ENCODE results near the gene GIT1.
A peak's percentile ranks its signal among the peaks of the same experiment; 100 is the strongest.

DNA sequence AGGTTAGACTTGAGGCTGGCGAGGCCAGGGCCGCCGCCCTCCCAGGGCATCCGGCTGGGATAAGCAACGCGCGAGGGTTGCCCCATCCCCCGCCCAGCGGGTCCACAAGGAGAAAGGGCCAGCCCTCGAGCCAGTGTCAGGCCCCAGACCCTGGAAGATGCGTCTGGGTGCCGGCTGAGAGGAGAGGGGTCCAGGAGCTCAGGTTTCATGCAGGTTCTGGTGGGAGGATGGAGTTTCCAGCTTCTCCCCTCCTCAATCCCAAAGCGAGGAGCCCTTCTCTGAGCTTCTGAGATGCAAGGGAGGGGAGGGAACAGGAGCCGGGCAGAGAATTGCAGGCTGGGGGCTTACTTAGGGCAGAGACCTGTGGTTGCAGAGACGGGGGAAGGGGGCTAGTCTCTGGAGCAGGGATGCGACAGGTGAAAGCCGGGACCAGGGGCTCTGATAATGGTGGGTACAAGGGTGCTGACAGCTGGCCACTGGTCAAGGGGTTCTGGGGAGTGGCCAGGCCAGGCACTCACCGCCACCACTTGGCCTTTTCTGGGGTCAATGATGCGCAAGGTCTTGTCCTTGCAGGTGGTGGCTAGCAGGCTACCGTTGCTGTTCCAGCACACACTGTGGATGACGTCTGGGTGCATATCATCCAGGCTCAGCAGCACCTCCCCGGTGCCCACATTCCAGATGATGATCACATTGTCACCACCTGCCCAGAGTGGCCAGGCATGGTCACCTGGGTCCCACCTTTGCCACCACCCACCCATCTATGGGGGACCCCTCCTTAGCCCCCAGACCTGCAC is 29.0 kb upstream of the GIT1 start:
- no peak for TF ChIP-seq EZH2phosphoT487 (IDR thresholded peaks at IDR 0.05; ENCODE audit: low read depth, severe bottlenecking, unreplicated experiment)
- TF ChIP-seq, protein P1, sequence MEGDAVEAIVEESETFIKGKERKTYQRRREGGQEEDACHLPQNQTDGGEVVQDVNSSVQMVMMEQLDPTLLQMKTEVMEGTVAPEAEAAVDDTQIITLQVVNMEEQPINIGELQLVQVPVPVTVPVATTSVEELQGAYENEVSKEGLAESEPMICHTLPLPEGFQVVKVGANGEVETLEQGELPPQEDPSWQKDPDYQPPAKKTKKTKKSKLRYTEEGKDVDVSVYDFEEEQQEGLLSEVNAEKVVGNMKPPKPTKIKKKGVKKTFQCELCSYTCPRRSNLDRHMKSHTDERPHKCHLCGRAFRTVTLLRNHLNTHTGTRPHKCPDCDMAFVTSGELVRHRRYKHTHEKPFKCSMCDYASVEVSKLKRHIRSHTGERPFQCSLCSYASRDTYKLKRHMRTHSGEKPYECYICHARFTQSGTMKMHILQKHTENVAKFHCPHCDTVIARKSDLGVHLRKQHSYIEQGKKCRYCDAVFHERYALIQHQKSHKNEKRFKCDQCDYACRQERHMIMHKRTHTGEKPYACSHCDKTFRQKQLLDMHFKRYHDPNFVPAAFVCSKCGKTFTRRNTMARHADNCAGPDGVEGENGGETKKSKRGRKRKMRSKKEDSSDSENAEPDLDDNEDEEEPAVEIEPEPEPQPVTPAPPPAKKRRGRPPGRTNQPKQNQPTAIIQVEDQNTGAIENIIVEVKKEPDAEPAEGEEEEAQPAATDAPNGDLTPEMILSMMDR (IDR thresholded peaks at IDR 0.05; ENCODE audit: poor library complexity), result no peak
- TF ChIP-seq EZH2 (IDR thresholded peaks at IDR 0.05; ENCODE audit: borderline replicate concordance), result peak; percentile 51

Measured in hepatocyte (in vitro differentiated cells).